HG02870 (cell line): ENCODE results near the gene PDE4D.
"Not testable (repeated sequence)": the region's sequence is repeated elsewhere in the genome, so short reads cannot be mapped to it uniquely, and the experiment has no call there.

Experiments used
- ATAC-seq: cut with Tn5 transposase; IDR thresholded peaks from one replicate; pipeline ENCODE4 v1.9.1; 2021; ENCODE audit warnings: mild to moderate bottlenecking, moderate library complexity; ENCODE audit not compliant: unreplicated experiment

Gene PDE4D

DNA sequence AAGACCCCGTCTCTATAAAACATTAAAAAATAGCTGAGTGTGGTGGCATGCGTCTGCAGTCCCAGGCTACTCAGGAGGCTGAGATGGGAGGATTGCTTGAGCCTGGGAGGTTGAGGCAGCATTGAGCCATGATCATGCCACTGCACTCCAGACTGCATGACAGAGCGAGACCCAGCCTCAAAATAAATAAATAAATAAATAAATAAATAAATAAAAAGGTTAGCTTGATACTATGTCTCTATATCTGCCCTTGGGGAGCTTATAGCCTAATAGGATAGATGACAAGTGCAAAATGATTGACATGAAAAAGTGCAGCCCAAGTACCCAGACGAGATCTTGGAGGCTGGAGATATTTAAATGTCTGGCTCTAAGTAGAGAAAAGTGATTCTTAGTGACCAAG lies 122.6 kb downstream of the PDE4D start:
- ATAC-seq, result no peak

DNA sequence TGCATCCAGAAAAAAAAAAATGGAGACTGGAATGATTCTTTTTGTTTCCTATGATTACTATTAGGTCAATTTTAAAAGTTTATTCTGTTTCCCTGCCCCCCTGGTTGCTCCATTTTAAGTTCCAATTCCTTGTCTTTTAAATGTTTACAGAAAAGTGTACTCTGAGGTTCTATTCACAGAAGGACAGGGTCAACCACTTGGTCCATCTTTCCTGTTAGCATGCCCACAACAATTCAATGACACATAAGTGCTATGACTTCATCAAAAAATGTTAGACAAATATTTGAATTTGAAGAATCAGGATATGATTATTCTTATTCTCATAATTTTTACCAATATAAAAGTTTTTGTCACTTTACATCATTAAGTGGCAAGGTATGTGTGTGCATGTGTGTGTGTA lies 123.7 kb downstream of the PDE4D start:
- no peak for ATAC-seq

DNA sequence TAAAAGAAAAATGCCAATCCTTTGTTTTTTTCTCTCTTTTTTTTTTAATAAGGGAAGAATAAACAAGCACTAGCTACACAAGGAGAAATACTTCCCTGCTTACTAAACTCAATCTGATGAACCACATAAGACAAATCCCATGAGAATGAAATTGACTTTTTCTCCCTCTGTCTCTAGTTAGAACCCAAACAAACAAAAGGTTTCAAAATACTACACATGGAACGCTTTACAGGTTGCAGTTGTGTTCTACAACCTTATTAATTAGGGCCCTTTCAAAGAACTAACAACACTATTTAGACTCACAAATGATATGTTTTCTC lies 124.5 kb downstream of the PDE4D start:
- ATAC-seq, result no peak

DNA sequence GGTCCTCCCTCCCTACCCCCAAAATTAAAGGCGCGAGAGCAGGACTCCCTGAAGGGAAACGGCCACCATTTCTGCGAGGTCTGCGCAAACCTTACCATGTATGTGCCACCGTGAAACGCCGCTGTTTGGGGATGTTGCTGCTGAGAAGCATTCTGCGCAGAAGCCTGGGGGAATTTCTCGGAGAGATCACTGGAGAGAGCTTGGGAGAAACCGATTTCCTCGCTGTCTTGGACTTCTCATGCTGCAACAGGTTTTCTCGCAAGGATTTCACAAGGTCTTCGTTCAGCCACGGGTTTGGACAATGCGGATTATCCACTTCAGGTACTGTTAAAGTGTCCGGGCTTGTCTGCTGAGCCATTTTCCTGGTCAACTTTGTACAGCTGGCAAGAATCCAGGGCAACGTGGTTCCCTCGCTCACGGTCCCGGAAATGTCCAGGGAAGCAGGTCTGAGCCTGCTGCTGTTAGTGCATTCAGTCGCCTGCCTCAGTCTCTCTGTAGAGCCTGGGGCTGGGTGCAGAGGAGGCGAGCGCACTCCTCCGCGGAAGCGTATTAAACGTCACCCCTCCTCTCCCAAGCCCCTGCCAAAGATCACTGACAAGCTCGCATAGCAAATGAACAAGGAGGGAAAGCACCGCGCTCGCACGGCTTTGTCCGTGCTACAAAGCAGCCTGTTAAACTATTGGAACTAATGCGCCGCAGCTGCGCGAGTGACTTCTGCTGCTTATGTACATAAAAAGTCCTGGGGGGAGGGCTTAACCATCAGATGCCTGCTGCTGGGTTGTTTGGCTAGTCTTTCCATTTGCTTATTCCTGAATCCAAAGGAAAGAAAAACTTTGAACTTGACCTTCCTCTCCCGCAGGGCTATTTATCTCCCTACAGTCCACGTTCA lies 125.1 kb downstream of the PDE4D start:
- ATAC-seq, result no peak

DNA sequence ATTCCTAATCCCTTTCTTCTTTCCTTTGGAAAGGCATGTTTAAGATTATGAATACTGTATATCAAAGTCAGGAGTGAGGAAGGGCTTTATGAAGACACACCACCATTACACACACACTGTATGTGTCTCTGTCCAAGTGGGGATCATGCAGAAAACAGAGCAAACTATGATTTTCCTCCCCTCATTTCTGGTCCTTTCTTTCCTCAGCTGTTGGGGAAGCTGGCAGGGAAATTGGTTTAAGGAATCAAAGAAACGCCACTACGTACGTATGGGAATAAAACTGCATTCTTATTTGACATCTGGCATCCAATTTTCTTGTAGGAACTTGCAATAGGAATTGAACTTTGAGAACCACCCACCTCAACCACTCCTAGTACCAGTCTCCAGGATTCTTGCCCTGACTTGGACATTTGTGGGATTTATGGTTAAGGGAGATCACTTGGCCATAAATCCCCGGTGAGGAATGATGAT lies 125.8 kb downstream of the PDE4D start:
- no peak for ATAC-seq

DNA sequence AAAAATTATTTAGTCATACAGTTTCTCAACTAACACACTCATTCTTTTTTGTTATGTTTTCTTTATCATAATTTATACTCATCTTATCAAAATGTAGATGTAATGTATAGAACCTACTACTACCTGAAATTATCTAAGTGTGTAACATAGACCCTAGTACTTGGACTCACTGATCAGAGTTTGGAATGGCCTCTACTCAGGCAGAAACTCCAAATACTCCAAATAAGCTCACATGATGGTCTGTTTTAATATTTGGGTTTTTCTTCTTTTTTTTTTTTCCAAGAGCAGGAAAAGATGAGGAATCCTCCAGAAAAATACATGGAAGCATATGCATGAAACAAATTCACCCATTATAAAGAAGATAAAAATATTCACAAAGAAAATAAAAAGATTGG lies 126.3 kb downstream of the PDE4D start:
- ATAC-seq, result no peak

DNA sequence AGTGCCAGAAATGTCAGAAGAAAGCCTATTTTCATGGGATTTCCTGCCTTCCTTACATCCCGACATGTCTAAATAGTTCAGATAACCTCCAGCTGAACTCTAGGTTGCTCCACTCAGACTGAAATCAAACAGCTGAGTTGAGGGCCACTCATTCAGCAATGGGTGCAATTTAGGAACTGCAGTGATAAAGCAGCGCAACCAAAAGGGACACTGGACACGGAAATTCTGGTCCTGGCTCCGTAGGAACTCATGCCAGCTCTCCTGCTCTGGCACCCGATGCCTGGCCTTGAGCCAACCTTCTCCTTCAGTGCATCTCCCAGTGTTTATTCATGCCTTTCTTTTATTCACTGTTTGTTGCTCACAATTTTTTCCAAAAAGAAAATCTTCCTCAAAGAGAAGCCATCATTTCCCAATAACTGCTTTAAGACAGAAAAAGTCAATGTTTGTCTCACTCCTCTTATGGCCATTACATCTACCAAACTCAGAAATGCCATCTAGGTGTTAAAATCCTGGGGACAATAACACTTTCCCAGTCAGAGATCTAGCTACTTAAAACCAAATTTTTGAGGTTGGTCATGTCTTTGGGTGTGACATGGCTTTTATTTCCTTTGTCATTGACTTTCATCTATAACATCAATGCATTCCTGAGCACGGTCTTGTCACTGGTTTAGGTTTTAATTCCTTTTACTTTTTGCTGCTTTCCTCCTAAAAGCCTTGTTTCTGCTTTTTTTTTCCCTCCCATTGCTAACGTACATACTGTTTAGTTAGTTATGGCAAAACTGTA lies 126.9 kb downstream of the PDE4D start:
- ATAC-seq, result no peak

DNA sequence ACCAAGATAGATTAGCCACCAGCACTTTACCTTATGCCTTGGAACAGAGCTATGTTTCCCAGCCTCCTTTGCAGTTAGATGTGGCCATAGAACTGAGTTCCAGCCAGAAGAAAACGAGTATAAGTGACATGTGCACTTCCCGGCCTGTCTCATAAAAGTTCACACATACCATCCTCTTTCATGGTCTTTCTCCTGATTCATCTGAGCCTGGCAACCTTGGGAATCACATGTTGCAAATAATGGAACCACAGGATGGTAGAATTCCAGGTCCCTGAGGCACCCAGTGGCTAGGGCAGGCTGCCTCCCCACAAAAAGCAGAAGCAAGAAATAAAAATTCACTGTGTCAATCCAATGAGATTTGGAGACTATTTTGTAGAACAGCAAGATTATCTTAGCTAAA lies 128.1 kb downstream of the PDE4D start:
- no peak for ATAC-seq

DNA sequence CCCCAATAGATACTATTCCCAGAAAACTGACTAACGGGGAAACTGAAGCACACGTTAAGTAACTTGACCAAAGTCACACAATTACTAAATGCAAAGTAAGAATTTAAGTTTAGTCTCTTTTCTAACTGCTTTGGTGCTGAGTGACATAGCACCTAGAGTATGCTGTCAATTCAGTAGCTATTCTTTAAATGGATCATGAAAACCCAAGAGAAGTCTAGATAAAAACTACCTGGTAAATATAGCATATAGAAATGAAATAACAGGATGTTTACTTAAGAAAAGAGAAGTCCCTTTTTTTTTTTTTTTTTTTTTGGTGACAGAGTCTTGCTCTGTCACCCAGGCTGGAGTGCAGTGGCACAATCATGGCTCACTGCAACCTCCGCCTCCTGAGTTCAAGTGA lies 129.2 kb downstream of the PDE4D start:
- ATAC-seq, result no peak

DNA sequence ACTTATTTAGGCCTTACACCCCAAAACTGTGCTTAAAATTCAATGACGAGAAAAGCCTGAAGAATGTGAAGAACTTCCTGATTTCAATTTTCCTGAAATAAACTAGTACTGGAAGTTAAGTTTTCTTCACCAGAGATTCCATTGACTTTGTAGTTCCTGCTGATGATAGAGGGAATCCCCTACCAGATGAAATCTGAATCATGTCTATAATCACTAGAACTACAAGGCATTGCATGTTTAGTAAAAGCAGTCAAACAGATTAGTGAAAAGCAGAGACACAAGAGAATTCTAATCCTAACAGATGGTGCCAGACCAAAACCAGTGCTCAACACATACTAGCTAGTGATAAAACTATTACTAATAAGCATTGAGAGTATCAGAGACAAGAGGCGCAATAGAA lies 130.0 kb downstream of the PDE4D start:
- ATAC-seq, result no peak

DNA sequence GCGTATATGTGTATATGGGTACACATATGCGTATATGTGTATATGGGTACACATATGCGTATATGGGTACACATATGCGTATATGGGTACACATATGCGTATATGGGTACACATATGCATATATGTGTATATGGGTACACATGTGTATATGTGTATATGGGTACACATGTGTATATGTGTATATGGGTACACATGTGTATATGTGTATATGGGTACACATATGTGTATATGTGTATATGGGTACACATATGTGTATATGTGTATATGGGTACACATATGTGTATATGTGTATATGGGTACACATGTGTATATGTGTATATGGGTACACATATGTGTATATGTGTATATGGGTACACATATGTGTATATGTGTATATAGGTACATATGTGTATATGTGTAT lies 131.3 kb downstream of the PDE4D start:
- ATAC-seq, result not testable (repeated sequence)

DNA sequence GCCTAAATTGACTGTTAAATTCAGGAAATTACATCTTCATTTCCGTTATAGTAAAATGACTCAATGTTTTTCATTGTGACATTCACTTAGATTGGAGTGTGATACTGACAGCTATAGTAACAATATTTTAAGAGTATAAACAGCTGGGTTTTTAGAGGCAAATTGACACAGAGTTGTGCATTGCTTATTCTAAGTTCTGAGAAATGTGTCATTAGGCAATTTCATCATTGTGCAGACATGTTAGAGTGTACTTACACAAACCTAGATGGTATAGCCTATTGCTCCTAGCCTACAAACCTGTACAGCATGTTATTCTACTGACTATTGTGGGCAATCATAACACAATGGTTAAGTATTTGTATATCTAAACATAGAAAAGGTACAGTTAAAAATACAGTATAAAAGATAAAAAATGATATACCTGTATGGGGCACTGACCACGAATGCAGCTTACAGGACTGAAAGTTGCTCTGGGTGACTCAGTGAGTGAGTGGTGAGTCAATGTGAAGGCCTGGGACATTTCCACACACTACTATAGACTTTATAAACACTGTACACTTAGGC lies 132.7 kb downstream of the PDE4D start:
- no peak for ATAC-seq

DNA sequence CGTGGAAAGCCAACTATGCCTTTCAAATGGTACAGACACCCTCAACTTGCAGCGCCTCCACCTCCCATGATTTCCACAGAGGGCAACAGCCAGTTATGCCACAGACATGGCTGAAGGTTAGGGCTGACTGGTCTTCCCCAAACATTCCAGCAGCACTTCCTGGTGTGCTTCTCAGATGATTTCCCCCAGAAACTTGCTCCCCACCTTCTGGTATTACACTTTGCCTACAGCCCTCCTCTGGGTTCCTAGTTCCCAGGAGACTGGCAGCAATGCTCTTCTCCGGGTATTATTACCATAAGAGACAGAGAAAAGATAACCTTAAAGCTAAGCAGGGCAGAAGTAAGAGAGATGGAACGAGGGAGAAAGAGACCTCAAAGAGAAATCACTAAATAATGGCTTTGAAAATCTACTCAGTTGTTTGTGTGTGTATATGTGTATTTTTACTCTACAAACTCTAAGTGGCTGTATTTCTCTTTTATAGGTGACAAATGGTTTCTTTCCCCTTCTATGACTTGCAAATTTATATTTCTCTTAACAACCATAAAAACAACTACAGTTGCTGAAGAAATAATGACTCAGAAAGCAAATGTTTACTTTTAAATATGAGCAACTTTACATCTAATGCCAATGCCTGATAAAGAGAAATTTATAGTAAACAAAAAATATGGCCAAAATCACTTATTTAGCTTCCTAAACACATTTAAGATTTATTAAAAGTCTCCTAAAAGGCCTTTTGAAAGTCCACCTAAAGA lies 133.8 kb downstream of the PDE4D start:
- no peak for ATAC-seq

DNA sequence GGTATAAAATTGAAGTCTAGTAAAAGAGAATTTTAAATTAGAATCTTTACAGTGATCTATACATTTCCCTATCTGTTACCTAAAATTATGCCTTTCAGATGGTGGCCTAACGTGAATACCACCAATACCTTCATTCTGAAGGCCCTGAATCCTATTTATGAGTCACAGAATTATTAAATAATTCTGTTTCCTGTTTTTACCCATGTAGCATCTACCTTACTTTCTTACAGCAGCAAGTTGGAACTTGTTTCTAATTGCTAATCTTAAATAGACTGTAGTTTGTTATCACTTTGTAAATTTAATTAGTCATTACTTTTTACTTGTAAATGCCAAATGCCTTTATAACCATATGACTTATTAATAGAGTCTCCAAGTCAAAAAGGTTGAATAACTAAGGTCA lies 135.0 kb downstream of the PDE4D start:
- no peak for ATAC-seq

DNA sequence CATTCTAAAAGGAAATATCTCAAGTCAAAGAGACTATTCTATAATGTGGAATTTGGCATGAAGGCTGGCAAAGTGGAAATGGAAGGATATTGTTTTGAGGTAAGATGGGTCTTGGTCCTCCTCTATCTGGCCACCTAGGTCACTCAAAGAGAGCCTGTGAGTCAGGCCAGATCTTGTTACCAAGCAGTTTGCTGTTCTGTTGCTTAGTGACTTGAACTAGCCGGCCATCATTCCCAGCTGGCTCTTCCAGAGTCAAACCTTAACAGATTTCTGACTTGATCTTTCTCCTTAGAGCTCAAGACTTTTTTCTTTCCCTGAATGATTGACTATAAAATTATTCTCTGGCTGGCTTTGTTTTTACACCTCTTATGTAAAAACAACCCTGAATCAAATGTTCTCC lies 136.1 kb downstream of the PDE4D start:
- no peak for ATAC-seq

DNA sequence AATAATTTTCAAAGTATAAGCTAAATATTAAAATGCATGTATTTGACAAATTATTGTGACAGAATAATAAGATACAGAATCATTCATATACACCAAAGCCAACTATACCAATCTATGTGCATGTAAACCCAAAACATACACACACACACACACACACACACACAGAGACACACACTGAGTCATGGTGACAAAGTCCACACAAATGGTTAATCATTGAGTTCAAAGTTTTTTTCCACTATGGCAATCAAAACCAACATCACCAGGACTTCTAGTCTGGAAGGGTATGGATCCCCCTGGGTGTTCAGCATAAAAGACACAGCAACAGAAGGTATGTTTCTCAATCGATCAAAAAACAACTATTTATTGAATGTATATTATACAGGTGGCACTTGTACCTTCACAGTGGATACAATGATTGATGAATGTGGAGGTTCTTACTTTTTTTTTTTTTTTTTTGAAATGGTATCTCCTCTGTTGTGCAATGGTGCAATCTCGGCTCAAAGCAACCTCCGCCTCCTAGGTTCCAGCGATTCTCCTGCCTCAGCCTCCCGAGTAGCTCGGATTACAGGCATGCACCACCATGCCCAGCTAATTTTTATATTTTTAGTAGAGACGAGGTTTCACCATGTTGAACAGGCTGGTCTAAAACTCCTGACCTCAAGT lies 137.0 kb downstream of the PDE4D start:
- ATAC-seq, result no peak

DNA sequence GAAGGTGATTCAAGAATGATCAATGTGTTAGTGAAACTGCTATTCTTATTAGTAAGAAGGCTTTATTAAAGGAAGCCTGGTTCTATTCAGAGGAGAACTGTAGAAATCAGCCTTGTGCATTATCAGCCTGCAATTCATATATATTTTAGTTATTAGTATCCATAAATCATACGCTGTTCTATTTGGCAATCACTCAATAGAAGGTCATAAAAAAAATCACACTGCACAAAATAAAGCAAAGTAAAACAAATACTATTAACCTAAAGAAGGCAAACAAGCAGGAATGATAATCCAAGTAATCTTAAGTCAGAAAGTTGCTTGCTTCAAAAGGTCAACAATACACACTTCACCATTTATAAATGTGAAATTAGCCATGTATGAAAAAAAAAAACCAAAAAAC lies 138.1 kb downstream of the PDE4D start:
- ATAC-seq, result no peak

DNA sequence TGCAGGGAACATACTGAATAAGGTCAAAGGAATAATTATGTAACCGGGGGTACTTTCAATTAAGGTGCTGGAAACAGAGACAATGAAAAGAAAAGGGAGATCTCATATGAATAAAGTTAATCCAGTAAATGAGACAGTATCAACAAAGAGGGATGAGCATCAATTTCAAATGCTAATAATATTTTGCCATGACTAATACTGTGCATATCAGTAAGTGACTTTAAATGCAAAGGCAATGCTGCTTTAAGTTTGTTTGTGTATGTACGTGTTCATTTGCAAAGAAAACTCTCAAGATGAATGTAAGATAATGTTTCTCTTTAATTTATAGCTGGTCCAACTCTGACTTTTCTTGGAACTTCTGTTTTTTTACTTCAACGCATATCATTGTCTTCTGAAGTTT lies 139.9 kb downstream of the PDE4D start:
- ATAC-seq, result no peak

DNA sequence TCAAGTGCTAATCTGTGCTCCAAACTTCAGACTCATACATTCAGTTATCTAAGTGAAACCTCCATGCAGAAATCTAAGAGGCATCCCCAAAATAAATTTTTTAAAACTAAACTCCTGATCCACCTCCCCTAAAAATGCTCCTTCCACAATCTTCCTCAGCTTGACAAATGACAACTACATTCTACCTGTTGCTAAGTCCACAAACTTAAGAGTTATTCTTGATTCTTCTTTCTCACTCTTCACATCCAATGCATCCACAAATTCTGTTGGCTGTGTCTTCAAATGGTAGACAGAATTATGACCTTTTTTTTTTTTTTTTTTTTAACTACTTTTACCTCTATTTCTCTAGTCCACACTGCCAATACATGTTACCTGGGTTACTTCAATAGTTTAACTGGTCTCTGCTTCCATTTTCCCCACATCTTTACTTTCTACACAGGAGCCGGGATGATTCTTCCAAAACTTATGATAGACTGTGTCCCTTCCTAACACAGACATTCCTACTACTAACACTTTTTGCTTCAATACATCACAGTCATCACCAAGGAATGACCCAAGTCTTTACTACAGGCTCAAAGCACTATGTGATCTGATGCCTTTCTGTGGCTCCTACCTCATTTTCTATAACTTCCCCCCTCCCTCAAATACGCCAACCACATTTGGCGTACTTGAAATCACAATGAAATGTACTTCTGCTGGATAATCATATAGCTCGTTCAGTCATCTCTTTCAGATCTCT lies 143.6 kb downstream of the PDE4D start:
- no peak for ATAC-seq

DNA sequence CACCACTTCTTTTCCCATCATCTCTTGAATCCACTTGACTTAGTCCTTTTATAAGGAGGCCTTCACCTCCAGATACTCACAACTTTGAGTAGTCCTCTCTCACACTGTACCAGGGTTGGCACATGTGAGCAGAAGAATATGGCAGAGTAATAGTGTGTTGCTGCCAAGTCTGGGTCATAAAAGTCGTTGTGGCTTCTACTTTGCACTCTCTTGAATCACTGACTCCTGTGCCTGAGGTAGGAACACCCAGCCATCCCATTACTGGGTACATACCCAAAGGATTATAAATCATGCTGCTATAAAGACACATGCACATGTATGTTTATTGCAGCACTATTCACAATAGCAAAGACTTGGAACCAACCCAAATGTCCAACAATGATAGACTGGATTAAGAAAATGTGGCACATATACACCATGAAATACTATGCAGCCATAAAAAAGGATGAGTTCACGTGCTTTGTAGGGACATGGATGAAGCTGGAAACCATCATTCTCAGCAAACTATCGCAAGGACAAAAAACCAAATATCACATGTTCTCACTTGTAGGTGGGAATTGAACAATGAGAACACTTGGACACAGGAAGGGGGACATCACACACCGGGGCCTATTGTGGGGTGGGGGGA lies 145.4 kb downstream of the PDE4D start:
- not testable (repeated sequence) for ATAC-seq
